RKO (cell line): ENCODE data around the gene MGAT1.
"Not testable (repeated sequence)": the region's sequence is repeated elsewhere in the genome, so short reads cannot be mapped to it uniquely, and the experiment has no call there.

Experiments
- DNase-seq: peaks from one replicate; pipeline ENCODE4 v3.0.0-alpha.2; 2016; ENCODE audit warnings: low spot score

The MGAT1 gene

DNA sequence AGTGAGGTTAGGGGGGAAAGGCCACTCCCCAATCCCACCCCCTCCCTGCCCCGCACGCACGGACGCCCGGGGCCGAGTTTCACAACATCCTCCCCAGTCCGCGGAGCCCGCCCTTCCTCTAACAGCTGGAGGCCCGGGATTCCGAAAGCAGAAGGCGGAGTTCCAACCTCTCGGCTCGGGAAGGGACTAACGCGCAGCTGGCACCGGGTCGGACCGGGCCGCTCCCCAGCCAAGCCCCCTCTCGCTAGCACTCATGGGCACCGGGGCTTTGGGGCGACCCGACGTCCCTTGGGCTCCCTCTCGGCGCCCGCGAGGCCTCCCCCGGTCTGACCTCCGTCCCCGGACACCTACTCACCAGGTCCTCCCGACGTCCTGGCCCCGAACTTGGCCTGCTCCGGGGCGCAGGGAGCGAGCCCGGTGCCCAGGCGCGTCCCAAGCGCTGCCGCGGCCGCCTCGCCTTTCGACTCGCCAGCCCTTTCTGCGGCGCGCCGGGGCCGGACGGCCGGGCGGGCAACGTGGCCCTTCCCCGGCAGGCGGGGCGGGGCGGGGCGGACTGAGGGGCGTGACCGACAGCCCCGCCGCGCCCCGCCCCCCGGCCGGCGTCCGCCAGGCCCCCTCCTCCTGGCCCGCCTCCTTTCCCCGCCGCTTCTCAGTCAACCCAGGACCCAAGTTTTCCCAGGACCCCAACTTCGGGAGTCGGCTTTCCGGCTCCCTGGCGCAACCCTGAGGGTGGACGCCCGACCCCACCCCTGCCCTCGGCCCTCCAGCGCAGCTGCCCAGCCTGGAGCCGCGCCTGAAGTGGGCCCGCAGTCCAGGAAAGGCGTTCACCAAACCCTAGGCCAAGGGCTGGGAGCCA lies at the start of gene MGAT1:
Gene MGAT1 (minus strand): TSS at position 482 of the 856 bp plus-strand sequence. CDS start 9,835 bp downstream, outside the sequence.
- peak; percentile 76 for DNase-seq

DNA sequence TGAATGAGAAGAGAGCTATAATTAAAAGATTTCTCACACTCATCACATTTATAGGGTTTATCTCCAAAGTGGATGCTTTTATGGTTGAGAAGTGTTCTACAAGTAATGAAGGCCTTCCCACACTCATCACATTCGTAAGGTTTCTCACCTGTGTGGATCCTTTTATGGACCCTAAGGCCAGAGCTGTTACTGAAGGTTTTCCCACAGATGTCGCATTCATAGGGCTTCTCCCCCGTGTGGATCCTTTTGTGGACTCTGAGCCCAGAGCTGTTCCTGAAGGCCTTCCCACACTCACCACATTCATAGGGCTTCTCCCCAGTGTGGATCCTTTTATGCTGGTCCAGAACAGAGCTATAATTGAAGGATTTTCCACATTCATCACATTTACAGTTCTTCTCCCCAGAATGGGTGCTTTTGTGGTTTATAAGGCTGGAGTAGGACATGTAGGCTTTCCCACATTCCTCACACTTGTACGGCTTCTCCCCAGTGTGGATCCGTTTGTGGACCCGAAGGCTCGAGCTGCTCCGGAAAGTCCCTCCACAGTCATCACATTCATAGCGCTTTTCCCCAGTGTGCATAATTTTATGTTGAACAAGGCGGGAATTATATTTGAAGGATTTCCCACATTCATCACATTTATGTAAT lies 48.0 kb upstream of the MGAT1 start:
- DNase-seq, result no peak

DNA sequence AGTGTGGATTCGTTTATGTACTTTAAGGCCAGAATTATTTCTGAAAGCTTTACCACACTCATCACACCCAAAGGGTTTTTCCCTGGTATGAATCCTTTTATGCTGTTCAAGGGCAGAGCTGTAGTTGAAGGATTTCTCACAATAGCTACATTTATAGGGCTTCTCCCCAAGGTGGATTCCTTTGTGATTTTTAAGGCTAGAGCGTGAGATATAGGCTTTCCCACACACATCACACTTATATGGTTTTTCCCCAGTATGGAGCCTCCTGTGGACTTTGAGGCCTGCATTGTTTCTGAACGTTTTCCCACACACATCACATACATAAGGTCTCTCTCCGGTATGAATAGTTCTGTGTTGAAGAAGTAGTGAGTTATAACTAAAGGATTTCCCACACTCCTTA lies 47.2 kb upstream of the MGAT1 start:
- DNase-seq, result no peak

DNA sequence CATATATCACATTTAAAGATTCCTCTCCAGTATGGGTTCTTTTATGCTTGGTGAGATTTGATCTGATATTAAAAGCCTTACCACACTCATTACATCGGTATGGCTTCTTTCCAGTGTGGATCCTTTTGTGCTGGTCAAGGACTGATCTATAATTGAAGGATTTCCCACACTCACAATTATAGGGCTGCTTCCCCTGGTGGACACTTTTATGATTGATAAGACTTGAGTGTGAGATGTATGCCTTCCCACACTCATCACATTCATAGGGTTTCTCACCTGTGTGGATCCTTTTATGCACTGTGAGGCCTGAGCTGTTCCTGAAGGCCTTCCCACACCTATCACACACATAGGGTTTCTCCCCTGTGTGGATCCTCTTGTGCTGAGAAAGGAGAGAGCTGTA lies 46.3 kb upstream of the MGAT1 start:
- no peak for DNase-seq

DNA sequence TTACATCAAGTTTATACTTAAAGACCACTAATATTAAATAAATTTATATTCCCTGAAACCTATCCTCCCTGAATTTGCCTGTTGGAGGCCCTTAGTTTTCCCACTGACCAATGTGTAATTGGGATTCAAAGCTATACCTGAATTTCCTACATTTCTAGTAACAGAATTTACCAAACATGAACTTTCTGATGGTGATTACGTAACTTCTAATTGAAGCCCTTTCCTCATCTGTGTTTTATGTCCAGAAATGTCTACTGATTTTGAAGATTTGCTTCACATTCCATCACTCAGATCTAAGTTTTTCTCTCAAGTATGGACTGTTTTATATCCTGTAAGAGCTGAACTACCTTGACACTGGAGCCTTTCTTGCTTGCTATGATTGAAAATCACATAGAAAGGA lies 45.7 kb upstream of the MGAT1 start:
- DNase-seq, result no peak

DNA sequence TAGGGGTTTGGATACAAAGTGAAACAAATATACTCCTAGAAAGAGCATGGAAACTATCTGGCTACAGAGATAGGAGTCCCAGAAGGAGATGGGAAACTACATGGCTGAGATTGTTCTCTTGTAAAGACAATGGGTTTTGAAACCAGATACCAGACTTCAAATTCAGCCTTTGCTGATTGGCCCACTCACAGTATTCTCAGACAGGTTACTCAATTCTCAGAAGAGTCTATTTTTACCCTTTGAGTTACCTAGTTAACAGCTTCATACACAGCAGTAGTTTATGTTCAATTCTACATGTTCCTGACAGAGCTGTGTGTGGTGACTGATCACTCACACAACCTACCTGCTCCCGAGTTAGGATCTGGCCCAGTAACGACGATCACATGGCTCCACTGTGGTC lies 44.4 kb upstream of the MGAT1 start:
- DNase-seq, result no peak

DNA sequence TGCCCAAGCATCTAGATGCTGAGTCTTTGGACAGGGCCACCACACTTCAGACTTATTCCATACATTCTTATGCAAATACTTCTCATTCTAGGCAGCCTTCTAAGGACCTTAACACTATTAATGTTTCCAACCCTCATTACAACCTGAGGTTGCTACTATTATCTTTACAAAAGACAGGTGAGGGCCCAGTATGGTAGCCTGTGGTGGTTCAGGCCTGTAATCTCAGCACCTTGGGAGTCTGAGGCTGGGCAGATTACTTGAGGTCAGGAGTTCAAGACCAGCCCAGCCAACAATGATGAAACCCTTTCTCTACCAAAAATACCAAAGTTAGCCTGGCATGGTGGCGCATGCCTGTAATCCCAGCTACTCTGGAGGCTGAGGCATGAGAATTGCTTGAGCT lies 42.3 kb upstream of the MGAT1 start:
- DNase-seq, result no peak

DNA sequence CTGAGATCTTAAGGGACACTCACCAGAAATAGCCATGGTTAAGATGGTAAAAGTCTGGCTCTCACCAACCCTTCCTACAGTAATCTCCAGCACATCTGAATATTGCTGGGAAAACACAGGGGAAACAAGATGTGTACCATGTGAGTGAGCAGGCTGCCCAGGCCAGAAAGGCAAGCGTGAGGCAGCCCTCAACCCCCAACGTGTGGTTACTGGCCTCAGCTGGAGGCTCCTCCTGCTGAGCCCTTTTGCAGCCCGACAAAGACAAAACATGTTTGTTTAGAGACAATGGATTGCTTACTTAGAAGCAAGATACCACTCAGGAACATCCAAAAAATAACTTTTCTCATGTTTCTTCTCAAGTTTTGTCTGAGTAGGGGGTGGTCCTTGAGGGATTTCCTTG lies 41.8 kb upstream of the MGAT1 start:
- DNase-seq, result no peak

DNA sequence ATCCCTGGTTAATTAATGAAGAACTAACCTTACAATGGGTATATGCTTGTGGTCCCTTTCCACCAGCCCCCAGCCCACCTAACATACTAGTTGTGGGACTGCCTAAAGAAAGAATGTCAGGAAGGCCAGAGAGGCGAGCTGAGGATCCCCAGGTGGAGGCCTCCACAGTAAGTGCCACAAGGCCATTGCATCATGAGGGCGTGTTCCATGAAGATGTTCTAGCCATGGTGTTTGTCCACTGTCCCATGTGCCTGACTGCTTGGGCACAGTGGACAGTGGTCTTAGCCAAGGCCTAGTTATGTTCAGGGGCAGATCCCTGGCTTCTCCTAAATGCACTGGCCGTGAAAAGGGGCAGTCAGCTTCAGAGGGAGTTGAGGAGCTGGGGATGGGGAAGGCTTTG lies 37.3 kb upstream of the MGAT1 start:
- no peak for DNase-seq

DNA sequence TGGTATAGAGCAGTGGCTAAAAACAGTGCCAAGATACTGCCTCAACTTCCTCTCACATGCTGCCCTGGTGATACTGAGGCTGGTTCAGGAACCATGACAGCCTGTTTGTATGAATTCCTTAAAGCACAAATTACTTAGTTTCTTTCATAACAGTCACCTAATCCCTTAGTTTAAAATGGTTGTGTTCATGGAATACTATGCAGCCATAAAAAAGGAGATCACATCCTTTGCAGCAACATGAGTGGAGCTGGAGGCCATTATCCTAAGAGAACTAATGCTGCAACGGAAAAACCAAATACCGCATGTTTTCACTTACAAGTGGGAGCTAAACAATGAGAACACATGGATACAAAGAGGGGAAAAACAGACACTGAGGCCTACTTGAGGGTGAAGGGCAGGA lies 36.6 kb upstream of the MGAT1 start:
- no peak for DNase-seq

DNA sequence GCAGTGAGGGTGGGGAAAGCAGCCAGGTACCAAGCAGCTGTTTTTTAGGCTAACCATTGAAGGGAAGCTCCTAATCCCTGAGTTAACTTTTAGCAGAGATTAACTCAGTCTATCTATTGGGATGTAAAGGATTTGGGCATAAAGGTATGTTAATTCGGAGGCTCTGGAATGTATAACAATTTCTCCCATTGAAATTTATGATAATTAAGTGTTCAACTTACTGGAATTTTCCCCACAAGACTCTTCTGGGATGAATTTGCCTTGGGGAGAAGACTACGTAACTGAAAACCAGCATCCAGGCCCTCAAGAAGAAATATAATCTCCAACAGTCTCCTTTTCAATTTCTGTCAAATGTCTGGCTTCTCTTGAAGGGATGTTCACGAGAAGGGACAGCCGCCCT lies 34.9 kb upstream of the MGAT1 start:
- no peak for DNase-seq

DNA sequence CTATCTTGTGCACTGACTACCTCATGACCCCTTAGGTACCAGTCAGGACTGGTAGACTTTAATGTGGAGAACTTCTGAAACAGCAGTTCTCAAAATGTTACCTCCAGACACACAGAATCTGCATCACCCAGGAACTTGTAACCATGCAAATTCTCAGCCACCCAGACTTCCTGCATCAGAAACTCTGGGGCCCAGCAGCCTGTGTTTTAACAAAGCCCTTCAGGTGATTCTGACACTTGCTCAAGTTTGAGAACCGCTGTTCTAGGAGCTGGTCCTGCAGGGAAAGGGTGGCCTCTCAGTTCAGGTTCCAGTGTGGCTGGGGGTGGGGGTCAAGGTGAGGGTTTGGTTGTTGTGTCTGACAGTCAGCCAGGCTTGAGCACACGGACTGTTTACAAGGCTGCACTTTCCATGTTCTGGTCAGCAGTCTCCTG lies 30.0 kb upstream of the MGAT1 start:
- DNase-seq, result no peak

DNA sequence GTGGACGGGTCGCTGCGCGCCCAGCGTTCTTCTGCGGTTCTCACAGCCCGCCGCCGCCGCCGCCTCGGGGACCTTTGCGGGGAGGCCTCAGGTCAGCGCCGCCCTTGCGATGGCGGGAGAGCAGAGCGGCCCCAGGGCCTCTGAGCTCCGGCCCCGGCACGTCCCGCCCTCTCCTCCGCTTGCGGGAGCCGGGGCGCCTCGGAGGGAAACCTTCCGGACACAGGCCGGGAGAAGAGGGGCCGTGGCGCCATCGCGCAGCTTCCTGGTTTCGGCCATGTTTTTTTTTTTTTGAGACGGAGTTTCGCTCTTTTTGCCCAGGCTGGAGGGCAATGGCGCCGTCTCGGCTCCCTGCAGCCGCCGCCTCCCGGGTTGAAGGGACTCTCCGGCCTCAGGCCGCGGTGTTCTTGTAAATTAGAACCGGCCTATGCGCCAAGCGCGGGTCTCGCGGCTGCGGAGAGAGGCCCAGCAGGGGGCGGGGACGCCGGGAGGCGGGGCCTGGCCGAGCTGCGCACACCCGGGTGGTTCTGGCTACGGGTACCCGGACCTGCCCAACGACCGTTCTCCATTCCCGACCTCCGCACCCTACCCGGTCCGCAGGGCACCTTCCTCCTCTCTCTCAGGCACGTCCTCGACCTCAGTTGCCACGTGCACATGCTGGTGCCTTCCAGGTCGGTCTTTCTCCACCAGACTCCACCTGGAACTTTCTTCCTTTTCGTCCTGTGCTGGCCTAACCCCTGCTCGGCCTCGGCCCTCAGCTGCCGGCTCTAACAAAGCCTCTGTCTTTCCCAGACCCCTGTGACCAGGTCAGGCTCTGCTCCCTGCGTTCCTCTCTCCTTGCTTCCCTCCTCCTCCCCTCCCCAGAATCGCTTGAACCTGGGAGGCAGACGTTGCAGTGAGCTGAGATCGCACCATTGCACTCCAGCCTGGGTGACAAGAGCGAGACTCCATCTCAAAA lies 28.8 kb upstream of the MGAT1 start:
- DNase-seq, result no peak

DNA sequence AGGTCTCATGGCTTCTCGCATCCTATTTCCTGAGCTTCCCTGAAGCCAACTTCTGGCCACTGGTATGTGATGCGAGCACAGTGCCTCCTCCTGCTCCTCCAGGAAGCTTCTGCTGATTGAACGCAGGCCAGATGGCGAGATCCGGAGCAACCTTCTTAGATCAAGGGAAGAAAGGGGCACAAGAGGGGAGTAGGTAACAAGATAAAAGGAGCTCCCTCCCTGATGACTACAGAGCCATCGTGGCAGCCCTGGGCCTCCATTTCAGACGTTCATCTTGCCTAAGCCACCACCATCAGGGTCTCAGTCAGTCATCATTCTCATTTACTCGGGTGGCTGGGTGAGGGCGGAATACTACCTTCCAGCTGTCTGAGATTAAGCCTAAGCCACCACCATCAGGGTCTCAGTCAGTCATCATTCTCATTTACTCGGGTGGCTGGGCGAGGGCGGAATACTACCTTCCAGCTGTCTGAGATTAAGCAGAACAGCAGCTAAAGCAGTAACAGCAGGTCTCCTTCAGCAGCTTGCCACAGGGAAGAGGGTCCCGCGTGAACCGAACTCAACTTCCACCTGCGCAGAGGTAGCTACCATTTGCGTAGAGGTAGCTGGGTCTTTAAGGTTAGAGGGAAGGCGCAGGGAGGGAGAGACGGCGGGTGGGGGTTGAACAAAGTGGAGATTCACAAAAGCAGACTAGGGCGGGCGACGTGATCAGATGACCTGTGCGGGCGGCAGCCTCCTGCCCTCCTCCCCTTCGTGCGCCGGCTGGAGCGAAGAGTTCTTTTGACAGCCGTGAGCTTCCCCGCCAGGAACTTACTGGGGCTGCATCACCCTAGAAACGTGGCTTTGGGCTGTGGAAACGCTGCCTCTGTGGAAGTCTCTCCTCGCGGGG lies 27.9 kb upstream of the MGAT1 start:
- no peak for DNase-seq

DNA sequence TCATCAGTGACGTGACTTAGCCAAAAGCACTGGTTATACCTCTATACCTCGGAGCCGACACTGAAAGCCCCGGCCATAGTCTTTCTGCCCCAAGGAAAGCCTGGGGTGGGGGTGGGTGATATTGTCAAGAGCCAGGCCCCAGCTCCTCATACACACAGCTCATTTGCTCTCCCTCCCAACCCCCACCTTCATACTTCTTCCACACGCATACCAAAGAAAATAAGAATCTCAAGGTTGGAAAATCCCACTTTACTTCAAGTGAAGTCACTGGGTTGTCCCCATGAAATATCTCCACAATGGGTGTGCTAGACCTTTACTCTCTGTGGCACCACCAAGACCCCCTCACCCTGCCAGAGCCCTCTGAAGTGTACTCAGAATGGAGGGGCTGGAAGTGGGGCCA lies 27.1 kb upstream of the MGAT1 start:
- no peak for DNase-seq

DNA sequence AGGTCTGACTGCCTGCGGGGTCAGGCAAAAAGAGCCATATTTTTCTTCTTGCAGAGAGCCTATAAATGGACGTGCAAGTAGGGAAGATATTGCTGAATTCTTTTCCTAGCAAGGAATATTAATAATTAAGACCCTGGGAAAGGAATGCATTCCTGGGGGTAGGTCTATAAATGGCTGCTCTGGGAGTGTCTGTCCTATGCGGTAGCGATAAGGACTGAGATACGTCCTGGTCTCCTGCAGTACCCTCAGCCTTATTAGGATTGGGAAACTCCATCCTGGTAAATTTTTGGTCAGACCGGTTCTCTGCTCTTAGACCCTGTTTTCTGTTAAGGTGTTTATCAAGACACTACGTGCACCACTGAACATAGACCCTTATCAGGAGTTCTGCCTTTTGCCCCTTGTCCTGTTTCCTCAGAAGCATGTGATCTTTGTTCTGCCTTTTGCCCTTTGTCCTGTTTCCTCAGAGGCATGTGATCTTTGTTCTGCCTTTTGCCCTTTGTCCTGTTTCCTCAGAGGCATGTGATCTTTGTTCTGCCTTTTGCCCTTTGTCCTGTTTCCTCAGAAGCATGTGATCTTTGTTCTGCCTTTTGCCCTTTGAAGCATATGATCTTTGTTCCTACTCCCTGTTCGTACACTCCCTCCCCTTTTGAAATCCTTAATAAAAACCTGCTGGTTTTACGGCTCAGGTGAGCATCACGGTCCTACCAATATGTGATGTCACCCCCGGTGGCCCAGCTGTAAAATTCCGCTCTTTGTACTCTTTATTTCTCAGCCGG lies 26.3 kb upstream of the MGAT1 start:
- DNase-seq, result not testable (repeated sequence)

DNA sequence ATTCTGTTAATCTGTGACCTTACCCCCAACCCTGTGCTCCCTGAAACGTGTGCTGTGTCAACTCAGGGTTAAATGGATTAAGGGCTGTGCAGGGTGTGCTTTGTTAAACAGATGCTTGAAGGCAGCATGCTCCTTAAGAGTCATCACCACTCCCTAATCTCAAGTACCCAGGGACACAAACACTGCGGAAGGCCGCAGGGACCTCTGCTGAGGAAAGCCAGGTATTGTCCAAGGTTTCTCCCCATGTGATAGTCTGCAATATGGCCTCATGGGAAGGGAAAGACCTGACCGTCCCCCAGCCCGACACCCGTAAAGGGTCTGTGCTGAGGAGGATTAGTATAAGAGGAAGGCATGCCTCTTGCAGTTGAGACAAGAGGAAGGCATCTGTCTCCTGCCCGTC lies 24.8 kb upstream of the MGAT1 start:
- not testable (repeated sequence) for DNase-seq

DNA sequence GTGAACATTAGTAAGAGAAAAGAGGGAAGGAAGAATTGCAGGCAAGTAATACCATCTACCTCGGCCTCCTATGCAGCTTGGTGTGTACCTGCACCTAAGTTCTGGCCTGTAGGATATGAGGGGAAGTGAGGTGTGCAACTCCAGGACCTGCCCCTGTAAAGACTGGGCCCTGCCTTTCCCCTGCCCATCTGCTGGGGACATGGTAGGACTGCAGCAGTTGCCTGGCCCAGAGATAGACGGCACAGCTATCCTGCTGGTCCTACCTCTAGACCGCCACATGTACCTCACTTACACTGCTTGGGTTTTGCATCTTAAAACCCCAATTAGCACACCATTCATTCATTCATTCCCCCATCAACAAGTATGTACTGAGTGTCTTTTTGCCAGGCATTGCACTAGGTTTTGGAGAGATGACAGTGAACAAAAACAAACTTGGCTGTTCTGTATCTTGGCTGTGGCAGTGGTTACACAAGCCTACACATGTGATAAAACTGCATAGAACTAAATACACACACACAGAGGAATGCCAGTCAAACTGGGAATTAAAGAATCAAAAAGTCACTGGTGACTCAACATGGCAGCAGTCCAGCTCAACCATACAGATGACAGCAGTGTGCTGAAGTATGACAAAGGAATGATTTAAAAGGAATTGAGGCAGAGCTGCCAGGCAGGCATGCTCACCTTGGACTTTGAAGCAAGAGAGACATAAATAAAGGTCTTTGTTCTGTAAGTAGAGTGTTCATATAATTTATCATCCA lies 23.3 kb upstream of the MGAT1 start:
- peak; percentile 85 for DNase-seq

DNA sequence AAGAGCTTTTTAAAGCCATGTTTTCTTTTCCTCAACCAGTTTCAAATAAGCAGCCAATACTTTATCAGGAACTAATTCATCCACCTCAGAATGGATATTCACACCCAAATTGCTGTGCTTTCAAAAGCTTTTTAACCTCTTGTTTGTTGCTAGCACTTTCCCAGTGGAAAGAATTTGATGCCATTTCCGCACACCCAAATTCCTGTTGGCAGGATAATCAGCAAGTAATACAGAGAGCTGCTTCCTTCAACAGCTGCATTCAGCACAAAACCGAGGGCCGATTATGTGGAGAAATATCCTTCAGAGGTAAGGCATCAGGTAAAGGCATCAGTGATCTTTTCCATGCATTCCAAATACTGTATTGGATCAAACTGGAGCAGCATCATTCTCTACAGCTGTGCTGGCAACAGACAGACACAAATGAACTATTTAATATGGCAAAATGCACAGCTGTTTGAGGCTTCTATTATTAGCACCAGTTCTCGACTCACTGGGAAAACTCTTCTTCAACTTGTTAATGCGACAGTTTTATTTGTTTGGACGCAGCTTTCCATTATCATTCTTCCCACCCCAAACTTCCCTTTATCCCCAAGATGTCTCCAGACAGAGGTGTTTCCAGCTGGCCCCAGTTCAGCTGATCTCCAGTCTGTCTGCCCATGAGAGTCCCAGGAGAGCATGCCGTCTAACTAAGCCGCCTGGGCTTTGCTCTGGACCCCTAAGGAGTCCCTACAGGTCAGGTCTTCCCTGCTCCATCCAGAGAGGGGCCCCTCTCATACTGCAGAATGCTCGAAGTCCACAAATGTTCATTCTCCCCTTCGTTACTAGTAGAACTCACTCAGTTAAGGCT lies 22.2 kb upstream of the MGAT1 start:
- no peak for DNase-seq
